ENCODE data around the gene PRKCH. TPM values are rescaled to one million over a fixed set of nuclear protein-coding genes. Genes with fewer than 3 reads are reported as not detected.

The PRKCH gene
- total and polyA plus RNA-seq, 2 experiments from 2014 or later = 7.1 to 11.2 TPM

DNA sequence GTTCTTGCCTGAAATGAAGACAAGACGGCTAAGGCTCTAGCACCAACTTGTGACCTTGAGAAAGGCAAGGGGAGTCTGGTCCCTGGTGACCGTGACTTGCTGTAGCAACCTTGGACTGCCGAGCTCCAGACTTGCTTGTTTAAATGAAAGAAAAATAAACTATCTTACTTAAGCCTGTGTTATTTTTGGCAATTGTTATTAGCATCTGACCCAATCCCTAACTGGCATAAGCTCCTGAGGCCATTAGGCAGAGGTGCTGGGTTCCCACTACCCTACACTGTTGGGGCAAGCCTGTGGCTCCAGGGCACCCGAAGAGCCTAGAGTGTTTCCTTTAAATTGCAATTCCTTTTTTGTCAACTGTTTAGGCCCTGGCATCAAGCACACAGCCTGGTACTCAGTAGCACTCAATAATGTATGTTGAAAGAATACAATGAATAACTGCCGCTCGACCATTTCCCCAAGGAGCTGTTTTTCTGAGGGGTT lies 267.1 kb downstream of the PRKCH start:
- H3K79me2 ChIP-seq = no peaks in the 10 kb centered on the region
- 66% methylated on average over 6 of the region's 6 CpGs for WGBS (ENCODE audit: low lambda C conversion rate, missing lambda C conversion rate)
- H3K9me3 ChIP-seq (ENCODE audit: low read depth) = no peaks in the 10 kb centered on the region
- no peak overlapping the region for H3K4me2 ChIP-seq
- H4K20me1 ChIP-seq (ENCODE audit: insufficient read depth, poor library complexity, severe bottlenecking) = no peaks in the 10 kb centered on the region
- H3K9me2 ChIP-seq (replicated peaks; ENCODE audit: insufficient read depth) = no peaks in the 10 kb centered on the region
- no peak overlapping the region for H2AFZ ChIP-seq
- H3K27ac ChIP-seq = no peak overlapping the region
- H3K4me1 ChIP-seq (ENCODE audit: insufficient read depth) = peaks cover 18% of the 10 kb centered on the region
- no peaks in the 10 kb centered on the region for H3K36me3 ChIP-seq (replicated peaks; ENCODE audit: insufficient read depth, low read depth)
- TF ChIP-seq EZH2 (IDR thresholded peaks at IDR 0.05; ENCODE audit: borderline replicate concordance) (no peak), EZH2phosphoT487 (IDR thresholded peaks at IDR 0.05; ENCODE audit: low read depth, severe bottlenecking, unreplicated experiment) (no peak)
- TF ChIP-seq, protein P1, sequence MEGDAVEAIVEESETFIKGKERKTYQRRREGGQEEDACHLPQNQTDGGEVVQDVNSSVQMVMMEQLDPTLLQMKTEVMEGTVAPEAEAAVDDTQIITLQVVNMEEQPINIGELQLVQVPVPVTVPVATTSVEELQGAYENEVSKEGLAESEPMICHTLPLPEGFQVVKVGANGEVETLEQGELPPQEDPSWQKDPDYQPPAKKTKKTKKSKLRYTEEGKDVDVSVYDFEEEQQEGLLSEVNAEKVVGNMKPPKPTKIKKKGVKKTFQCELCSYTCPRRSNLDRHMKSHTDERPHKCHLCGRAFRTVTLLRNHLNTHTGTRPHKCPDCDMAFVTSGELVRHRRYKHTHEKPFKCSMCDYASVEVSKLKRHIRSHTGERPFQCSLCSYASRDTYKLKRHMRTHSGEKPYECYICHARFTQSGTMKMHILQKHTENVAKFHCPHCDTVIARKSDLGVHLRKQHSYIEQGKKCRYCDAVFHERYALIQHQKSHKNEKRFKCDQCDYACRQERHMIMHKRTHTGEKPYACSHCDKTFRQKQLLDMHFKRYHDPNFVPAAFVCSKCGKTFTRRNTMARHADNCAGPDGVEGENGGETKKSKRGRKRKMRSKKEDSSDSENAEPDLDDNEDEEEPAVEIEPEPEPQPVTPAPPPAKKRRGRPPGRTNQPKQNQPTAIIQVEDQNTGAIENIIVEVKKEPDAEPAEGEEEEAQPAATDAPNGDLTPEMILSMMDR (IDR thresholded peaks at IDR 0.05; ENCODE audit: poor library complexity) = no peak
- no peak for DNase-seq (ENCODE audit: low spot score)
- no peak overlapping the region for H3K4me3 ChIP-seq
- no peaks in the 10 kb centered on the region for H3K27me3 ChIP-seq

DNA sequence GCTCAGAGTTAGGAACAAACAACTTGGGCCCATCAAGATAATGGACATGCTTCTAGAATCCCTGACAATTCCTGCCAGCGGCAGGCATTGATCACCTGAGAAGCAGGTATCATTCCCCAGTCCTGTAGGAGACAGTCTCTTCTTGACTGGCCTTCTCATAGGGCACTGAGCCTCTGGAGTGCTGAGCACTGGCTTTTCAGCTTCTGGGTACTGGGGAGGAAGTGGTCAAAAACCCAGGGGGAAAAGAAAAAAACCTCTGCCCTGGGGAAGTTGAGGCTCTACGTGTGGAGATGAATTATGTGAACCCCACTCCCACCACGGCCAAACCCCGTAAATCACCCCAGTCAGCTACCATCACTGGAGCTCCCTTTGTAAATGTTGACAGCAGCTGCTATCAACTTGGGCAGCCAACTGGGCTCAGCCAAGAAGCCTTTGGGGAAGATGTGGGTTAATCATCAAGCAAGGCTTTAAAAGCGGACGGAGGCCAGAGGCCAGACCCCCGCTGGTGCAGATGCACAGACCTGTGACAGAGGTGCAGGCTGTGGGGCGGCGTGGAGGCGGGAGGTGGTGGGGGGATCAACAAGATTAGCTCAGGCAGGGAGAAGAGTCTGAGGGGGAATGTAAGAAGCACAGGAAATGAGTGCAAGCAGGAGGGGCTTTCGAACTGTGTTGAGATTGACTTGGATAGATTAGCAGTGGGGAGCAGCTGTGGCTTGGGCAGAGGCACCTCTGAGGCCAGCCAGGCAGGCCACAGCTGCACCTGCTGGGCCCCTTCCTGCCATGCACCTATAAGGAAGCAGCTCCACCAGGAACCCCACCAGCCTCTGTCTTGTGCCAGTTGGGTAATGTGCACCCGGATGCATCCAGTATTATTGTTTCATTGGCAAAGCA lies 268.6 kb downstream of the PRKCH start:
- 48% methylated on average over 12 of the region's 12 CpGs for WGBS (ENCODE audit: low lambda C conversion rate, missing lambda C conversion rate)
- H3K27ac ChIP-seq = no peak overlapping the region
- H2AFZ ChIP-seq = no peak overlapping the region
- no peak overlapping the region for H3K4me2 ChIP-seq
- no peak for DNase-seq (ENCODE audit: low spot score)
- H3K9me3 ChIP-seq (ENCODE audit: low read depth) = no peaks in the 10 kb centered on the region
- no peaks in the 10 kb centered on the region for H3K36me3 ChIP-seq (replicated peaks; ENCODE audit: insufficient read depth, low read depth)
- TF ChIP-seq EZH2phosphoT487 (IDR thresholded peaks at IDR 0.05; ENCODE audit: low read depth, severe bottlenecking, unreplicated experiment) = no peak
- TF ChIP-seq, protein P1 (IDR thresholded peaks at IDR 0.05; ENCODE audit: poor library complexity) = no peak
- TF ChIP-seq EZH2 (IDR thresholded peaks at IDR 0.05; ENCODE audit: borderline replicate concordance) = no peak
- H4K20me1 ChIP-seq (ENCODE audit: insufficient read depth, poor library complexity, severe bottlenecking) = no peaks in the 10 kb centered on the region
- no peaks in the 10 kb centered on the region for H3K27me3 ChIP-seq
- no peaks in the 10 kb centered on the region for H3K79me2 ChIP-seq
- H3K4me1 ChIP-seq (ENCODE audit: insufficient read depth) = peaks cover 10% of the 10 kb centered on the region
- H3K4me3 ChIP-seq = no peak overlapping the region
- no peaks in the 10 kb centered on the region for H3K9me2 ChIP-seq (replicated peaks; ENCODE audit: insufficient read depth)

DNA sequence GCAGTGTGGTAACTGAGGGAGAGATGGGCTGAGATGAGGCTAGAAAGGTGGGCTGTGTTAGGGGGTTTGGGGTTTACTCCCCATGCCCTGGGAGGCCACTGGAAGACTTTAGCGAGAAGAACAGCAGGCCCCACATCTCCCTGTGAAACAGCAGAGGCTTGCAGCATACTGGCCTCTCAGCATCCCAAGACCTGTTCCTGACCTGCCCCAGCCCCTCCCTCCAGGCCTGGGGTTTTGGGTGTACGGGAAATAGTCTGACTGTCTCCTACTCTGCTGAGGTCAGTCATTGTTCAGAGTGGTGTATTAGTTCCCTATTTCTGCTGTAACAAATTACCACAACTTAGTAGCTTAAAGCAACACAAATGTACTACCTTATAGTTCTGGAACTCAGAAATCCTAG lies 270.5 kb downstream of the PRKCH start:
- Histone ChIP-seq H3K4me2 (no peak overlapping the region), H3K27me3 (no peaks in the 10 kb centered on the region), H2AFZ (no peak overlapping the region), H3K4me1 (ENCODE audit: insufficient read depth) (no peaks in the 10 kb centered on the region), H3K9me3 (ENCODE audit: low read depth) (no peaks in the 10 kb centered on the region), H3K27ac (no peak overlapping the region), H3K79me2 (no peaks in the 10 kb centered on the region), H3K9me2 (replicated peaks; ENCODE audit: insufficient read depth) (no peaks in the 10 kb centered on the region), H4K20me1 (ENCODE audit: insufficient read depth, poor library complexity, severe bottlenecking) (no peaks in the 10 kb centered on the region), H3K36me3 (replicated peaks; ENCODE audit: insufficient read depth, low read depth) (no peaks in the 10 kb centered on the region), H3K4me3 (no peak overlapping the region)
- DNase-seq (ENCODE audit: low spot score) = no peak
- 83% methylated on average over 2 of the region's 2 CpGs for WGBS (ENCODE audit: low lambda C conversion rate, missing lambda C conversion rate)
- TF ChIP-seq EZH2 (IDR thresholded peaks at IDR 0.05; ENCODE audit: borderline replicate concordance) = no peak
- TF ChIP-seq EZH2phosphoT487 (IDR thresholded peaks at IDR 0.05; ENCODE audit: low read depth, severe bottlenecking, unreplicated experiment) = no peak
- TF ChIP-seq, protein P1 (IDR thresholded peaks at IDR 0.05; ENCODE audit: poor library complexity) = no peak

Data from hepatocyte (in vitro differentiated cells).